Right atrium auricular region (tissue), 2 donors: ENCODE data around the gene RHOT2. TPM values are rescaled to one million over a fixed set of nuclear protein-coding genes. Genes with fewer than 3 reads are reported as not detected.

Experiments used
- DNase-seq: peaks from one replicate; pipeline ENCODE4 v3.0.0-alpha.2; 2019; ENCODE audit warnings: low spot score
- H3K27ac ChIP-seq, 2 donors: fragments of 200-600 bp; sonication (generic); 1 replicate in 1 of 2; 2 replicates in 1 of 2; pipeline ENCODE4 v1.5.1; 2016 to 2019
- H3K27me3 ChIP-seq, 2 donors: fragments of 200-600 bp; sonication (generic); one replicate each; pipeline versions ENCODE4 v1.5.1 to v1.6.0; 2017 to 2019
- H3K36me3 ChIP-seq: fragments of 200-600 bp; sonication (generic); one replicate; pipeline ENCODE4 v1.5.1; 2016
- H3K4me1 ChIP-seq, 2 donors: fragments of 200-600 bp; sonication (generic); one replicate each; pipeline versions ENCODE4 v1.5.1 to v1.6.0; 2017 to 2019
- H3K4me3 ChIP-seq, 2 donors: fragments of 200-600 bp; sonication (generic); 1 replicate in 1 of 2; 2 replicates in 1 of 2; pipeline ENCODE4 v1.5.1; 2017 to 2019; ENCODE audit warnings: mild to moderate bottlenecking in 1 of 2, moderate library complexity in 1 of 2
- H3K9me3 ChIP-seq, 2 donors: fragments of 200-600 bp; sonication (generic); one replicate each; pipeline ENCODE4 v1.5.1; 2019
- total RNA-seq, 2 donors: library from RNA; depleted of rRNA; stranded (reverse); fragments of >200 nt; gene quantifications; one replicate each; pipeline ENCODE4 v1.1.0, GENCODE V29; 2016
- TF ChIP-seq, protein P1 (sequence below), 2 donors: fragments of 200-600 bp; sonication (generic); IDR thresholded peaks; one replicate each; pipeline ENCODE4 v1.5.1; 2019; ENCODE audit warnings: antibody characterized with exemption in 2 of 2

The RHOT2 gene
- total RNA-seq, 2 donors from 2014 or later = 37.8 to 42.8 TPM

DNA sequence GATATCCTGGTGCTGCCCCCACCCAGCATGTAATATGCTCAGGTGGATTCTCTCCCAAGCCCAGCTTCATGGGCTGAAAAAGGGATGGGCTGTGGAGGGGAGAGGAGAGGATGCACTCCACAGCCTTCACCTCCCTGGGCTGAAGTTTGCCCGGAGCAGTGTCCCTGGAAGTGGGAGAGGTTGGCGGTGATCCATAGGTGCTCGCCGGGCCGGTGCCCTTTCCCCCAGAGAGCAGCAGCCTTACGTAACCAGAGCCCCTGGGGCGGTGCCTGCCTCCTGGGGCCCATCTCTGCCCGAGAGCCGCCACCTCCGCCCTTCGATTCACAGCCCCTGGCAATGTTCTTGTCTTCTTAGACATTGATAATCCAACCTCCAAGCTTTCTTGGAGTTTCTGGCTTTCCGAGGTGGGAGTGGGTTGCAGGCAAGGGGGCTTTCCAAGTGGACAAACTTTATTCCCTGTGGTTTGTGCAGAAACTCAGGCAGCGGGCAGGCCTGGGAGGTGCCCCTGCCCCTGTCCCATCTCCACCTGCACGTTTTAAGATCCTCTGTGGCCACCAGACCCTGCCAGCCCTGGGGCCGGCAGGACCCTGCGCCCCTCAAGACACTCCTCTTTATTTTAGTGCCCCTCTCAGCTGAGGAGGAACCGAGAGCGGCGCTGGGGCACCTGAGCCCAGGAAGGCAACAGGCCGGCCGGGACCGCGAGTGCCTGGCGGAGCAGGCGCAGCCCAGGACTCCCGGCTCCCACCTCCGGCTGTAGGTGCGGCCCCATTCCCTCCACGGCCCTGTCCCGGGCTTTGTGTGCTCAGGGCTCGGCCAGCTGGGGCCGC lies 21.9 kb upstream of the RHOT2 start:
- DNase-seq = no peak
- Histone ChIP-seq H3K9me3 (no peaks in the 10 kb centered on the region), H3K4me1 (peaks cover 0 to 75% of the 10 kb centered on the region in 2 donors), H3K27me3 (no peaks in the 10 kb centered on the region), H3K4me3 (peak overlapping the region; percentile 2 to 21), H3K36me3 (no peaks in the 10 kb centered on the region), H3K27ac (peak overlapping the region; percentile 44 to 92)
- TF ChIP-seq, protein P1, sequence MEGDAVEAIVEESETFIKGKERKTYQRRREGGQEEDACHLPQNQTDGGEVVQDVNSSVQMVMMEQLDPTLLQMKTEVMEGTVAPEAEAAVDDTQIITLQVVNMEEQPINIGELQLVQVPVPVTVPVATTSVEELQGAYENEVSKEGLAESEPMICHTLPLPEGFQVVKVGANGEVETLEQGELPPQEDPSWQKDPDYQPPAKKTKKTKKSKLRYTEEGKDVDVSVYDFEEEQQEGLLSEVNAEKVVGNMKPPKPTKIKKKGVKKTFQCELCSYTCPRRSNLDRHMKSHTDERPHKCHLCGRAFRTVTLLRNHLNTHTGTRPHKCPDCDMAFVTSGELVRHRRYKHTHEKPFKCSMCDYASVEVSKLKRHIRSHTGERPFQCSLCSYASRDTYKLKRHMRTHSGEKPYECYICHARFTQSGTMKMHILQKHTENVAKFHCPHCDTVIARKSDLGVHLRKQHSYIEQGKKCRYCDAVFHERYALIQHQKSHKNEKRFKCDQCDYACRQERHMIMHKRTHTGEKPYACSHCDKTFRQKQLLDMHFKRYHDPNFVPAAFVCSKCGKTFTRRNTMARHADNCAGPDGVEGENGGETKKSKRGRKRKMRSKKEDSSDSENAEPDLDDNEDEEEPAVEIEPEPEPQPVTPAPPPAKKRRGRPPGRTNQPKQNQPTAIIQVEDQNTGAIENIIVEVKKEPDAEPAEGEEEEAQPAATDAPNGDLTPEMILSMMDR (IDR thresholded peaks at IDR 0.05) = no peak

DNA sequence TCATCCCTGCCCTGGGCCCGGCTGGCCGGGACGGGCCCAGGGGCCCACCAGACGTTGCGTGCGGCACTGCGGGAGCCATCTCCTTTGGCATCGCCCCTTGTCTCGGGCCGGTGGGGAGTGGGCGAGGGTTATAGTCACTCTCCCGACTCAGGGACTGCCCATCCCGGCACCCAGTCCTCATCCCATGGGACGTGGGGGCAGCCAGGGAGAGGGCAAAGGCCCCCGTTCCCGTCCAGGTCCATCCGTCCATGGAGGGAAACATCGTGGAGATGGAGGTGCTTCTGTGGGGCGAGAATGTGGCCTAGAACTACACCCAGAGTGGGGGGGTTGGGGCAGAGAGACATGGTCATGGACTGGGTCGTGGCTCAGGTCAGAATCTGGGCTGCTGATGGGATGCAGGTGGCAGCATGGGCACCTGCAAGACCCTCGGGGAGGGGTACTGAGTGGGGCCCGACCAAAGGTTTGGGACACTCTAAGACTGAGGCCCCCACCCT lies 21.2 kb upstream of the RHOT2 start:
- H3K36me3 ChIP-seq = no peaks in the 10 kb centered on the region
- DNase-seq = no peak
- TF ChIP-seq, protein P1 (IDR thresholded peaks at IDR 0.05) = no peak
- H3K9me3 ChIP-seq = no peaks in the 10 kb centered on the region
- no peaks in the 10 kb centered on the region for H3K27me3 ChIP-seq
- peak overlapping the region; percentile 44 to 92 for H3K27ac ChIP-seq
- H3K4me1 ChIP-seq = peaks cover 0 to 70% of the 10 kb centered on the region in 2 donors
- peak overlapping the region in 1 of 2 donors; percentile 2 for H3K4me3 ChIP-seq

DNA sequence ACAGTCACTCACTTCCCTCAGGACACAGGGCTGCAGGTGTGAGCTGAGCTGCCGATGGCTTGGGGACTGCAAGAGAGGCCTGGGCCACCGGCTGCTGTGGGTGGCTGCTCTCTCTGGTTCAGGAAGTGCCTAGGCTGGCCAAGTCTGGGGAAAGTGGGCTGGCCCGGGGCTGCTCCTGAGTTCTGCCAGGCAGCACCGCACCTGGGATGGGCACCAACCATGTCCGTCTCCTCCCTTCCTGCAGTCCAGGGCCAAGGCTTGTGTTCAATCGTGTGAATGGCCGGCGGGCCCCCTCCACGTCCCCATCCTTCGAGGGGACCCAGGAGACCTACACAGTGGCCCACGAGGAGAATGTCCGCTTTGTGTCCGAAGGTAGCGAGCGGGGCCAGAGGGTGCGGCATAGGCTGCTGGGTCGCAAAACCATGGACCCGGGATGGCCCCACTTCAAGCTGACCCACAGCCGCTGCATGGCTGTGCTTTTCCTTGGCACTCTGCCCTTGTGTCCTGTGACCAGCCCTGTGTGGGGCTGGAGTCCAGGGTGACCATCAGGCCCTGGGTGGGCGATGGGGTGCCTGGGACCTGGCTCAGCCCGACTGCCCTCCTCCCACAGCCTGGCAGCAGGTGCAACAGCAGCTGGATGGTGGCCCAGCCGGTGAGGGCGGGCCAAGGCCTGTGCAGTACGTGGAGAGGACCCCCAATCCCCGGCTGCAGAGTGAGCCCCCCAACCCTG lies 20.6 kb upstream of the RHOT2 start:
- no peaks in the 10 kb centered on the region for H3K27me3 ChIP-seq
- TF ChIP-seq, protein P1 (IDR thresholded peaks at IDR 0.05) = no peak
- H3K27ac ChIP-seq = peak overlapping the region; percentile 88 to 92
- no peak for DNase-seq
- peaks cover 0 to 70% of the 10 kb centered on the region in 2 donors for H3K4me1 ChIP-seq
- H3K9me3 ChIP-seq = no peaks in the 10 kb centered on the region
- H3K4me3 ChIP-seq = no peak overlapping the region
- H3K36me3 ChIP-seq = no peaks in the 10 kb centered on the region

DNA sequence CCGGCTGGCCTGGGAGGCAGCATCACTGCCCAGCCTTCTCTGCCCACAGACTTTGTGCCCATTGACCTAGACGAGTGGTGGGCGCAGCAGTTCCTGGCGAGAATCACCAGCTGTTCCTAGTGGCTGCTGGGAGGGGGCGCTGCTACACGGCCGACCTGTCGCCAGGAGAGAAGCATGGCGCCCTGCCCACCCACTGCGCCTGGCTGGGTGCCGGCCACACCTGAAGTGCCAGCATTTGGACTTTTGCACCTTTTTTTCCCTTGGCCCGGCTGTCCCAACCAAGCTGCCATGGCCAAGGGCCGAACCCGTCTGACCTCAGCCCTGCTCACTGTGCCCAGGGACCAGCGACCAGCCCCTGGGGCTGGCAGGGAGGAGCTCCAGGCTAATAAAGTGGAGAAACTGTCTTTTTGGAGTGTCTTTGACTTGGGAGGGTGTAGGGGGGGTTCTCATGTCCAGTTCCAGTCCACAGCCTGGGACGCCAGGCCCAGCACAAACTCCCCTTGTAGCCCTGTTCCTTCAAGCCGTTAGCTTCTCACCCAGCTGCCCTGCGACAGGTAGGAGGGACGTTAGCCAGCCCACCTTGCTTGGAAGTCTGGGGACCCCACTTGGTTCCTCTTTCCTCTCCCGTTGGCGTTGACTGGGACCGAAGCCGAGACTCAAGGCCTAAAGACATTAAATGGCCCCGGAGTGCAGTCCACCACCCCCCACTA lies 19.7 kb upstream of the RHOT2 start:
- Histone ChIP-seq H3K27me3 (no peaks in the 10 kb centered on the region), H3K27ac (peak overlapping the region; percentile 88 to 92), H3K4me3 (peak overlapping the region; percentile 68 to 88), H3K9me3 (no peaks in the 10 kb centered on the region), H3K4me1 (peaks cover 0 to 61% of the 10 kb centered on the region in 2 donors), H3K36me3 (no peaks in the 10 kb centered on the region)
- no peak for DNase-seq
- TF ChIP-seq, protein P1 (IDR thresholded peaks at IDR 0.05) = no peak

DNA sequence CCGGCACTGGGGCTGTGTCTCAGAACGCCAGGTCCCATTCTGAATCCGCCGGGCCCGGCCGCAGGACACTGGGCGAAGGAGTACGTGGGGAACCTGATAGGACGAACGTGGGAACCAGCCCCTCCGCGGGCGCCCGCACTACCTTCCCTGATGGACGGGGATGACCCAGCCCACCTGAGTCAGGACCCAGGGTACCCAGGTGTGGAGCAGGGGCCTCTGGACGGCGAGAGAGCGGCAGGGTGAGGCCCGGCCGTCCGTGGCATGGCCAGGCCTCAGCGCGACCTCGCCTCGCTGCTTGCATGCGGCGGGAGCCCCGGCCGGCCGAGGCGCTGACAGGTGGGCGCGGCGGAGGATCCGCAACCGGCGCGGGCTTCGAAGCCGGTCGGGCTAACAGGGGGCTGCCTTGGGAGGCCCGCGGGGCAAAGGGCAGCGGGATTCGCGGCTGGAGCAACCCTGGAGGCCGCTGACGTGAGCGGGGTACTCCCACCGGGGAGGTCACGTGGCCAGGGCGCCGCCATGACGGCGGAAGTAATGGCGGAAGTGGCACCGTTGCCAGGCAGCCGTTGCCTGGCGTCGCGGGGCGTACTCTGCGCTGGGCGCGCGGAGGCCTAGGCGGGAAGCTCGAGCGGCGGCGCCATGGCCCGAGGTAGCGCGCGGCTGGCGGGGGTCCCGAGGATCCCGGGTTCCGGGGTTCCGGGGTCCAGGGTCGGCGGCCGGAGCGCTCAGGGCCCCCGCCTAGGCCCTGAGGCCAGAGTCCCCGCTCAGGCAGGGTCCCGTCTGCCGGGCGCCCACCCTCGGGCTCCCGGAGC lies 18.9 kb upstream of the RHOT2 start, which contains the start of gene WDR90:
Gene WDR90, plus strand, starts transcription at position 585 of the 809 bp plus-strand sequence. Its CDS starts 52 bp downstream, at position 637.
- Histone ChIP-seq H3K4me1 (peaks cover 0 to 60% of the 10 kb centered on the region in 2 donors), H3K9me3 (no peaks in the 10 kb centered on the region), H3K27ac (peak within 1 kb of the TSS; percentile 88 to 92), H3K36me3 (no peaks in the 10 kb centered on the region), H3K27me3 (no peaks in the 10 kb centered on the region), H3K4me3 (peak within 1 kb of the TSS; percentile 68 to 88)
- DNase-seq = peak; percentile 93
- TF ChIP-seq, protein P1 (IDR thresholded peaks at IDR 0.05) = no peak
